Inflammatory macrophage treated with lipopolysaccharide for 4 hours (primary cell): Measurements from ENCODE around the gene LGALS14.
"Not testable (repeated sequence)": the region's sequence is repeated elsewhere in the genome, so short reads cannot be mapped to it uniquely, and the experiment has no call there.

Experiments used
- DNase-seq: peaks from one replicate; pipeline ENCODE4 v3.0.0-alpha.2; 2020

Gene LGALS14

GRCh38 chr19:39704181-39705044 is at the start of gene LGALS14:
TSS of gene LGALS14 (plus strand) at chr19:39704481. CDS start at chr19:39704529, 48 bp downstream.
- no peak for DNase-seq

DNA sequence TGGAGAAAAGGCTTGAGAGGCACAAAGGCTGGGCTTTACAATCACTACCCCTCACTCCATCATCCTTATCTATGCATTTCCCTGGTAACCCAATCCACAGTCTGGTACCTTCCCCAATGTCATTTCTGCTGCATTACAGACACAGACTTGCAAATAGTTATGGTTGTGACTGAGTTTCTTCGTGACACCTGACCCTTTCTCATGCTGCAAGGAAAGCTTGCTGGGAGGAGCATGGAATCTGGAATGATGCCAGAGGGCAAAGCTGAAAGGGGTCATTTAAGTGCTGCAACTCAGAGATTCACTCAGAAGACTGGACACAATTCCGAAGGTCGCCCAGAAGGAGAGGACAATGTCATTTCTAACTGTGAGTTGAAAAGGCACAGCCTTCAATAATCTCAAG is 48.7 kb upstream of the LGALS14 start, which contains the start of gene LGALS16:
Gene LGALS16, plus strand, starts transcription at position 301 of the 400 bp plus-strand sequence. Its CDS starts 49 bp downstream, at position 350.
- DNase-seq, result no peak

DNA sequence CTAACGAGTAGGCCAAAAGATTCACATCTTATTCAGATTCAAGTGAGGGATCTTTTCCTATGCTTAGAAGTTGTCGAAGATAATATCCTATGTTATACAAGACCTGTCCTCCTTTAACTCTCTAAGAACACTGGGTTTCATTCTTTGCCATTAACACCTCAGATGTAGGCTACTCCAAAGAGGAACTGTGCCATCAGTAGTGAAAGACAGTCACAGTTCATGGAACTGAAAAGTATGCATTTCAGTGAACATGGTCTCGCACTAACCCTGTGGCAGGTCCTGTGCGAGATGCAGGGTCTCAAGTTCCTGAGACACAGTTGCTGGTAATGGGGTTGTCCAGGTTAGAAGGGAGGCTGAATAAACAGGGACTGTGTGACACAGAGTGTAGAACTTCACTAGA is 44.5 kb upstream of the LGALS14 start:
- DNase-seq, result no peak

DNA sequence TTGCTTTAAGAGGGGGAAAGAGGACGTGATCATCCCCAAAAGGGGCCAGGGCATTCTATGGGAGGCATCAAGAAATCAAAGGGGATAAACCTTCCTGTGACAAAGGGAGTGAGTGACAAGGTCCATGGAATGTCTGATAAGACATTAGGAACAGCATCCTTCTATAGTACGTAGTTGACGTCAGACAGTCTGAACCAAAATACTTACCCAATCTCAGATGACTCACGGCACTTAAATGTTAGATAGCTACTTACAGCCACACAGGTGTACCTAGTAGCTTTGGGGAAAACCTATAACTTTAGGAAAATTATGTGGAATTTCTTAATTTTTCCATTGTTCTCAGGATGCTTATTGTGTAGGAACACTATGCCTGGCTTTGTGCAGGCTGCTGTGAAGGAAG is 43.6 kb upstream of the LGALS14 start:
- DNase-seq, result no peak

DNA sequence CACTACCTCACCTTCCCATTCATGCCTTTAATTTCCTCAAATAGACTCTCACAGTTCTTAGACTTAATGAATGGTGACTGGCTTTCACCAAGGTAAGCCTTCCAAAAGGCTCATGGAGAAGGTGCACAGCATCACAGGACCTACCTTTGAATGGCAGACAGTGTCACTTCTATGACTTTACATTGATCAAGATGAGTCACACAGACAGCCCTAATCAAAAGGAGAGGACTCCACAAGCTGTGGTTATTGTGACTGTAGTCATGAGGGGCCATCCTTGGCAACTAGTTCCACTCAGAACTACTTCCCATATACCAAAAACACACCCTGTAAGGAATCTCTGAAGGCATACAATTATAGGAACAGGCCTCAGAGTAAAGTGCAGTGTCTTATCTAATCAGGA is 42.7 kb upstream of the LGALS14 start:
- DNase-seq, result no peak

DNA sequence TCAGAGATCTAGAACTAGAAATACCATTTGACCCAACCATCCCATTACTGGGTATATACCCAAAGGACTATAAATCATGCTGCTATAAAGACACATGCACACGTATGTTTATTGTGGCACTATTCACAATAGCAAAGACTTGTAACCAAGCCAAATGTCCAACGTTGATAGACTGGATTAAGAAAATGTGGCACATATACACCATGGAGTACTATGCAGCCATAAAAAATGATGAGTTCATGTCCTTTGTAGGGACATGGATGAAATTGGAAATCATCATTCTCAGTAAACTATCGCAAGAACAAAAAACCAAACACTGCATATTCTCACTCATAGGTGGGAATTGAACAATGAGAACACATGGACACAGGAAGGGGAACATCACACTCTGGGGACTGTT is 34.4 kb upstream of the LGALS14 start:
- DNase-seq, result not testable (repeated sequence)

GRCh38 chr19:39670998-39671397 is 33.3 kb upstream of the LGALS14 start:
- no peak for DNase-seq

- peak; percentile 70 for DNase-seq
Observed at GRCh38 chr19:39671739-39672363, 32.4 kb upstream of the LGALS14 start.

GRCh38 chr19:39672473-39672872 is 31.8 kb upstream of the LGALS14 start:
- no peak for DNase-seq

DNA sequence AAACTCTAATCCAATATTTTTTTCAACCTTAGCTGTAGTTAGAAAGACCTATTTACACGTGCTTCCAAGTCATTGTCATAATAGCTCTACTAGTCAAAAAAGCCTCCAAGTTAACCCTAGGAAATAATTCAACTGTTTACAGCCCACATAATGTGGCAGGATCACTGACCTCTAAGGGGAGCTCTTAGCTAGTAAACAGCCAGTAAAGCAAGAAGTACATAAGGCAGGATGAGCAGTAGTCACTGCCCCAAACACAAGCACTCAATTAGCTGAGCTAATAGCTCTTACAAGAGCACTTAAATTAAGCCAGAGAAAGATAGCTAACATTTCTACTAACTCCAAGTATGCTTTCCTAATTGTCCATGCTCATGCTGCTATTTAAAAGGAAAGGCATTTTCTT is 30.4 kb upstream of the LGALS14 start:
- peak; percentile 33 for DNase-seq

GRCh38 chr19:39676004-39676403 is 28.3 kb upstream of the LGALS14 start:
- peak; percentile 27 for DNase-seq

DNA sequence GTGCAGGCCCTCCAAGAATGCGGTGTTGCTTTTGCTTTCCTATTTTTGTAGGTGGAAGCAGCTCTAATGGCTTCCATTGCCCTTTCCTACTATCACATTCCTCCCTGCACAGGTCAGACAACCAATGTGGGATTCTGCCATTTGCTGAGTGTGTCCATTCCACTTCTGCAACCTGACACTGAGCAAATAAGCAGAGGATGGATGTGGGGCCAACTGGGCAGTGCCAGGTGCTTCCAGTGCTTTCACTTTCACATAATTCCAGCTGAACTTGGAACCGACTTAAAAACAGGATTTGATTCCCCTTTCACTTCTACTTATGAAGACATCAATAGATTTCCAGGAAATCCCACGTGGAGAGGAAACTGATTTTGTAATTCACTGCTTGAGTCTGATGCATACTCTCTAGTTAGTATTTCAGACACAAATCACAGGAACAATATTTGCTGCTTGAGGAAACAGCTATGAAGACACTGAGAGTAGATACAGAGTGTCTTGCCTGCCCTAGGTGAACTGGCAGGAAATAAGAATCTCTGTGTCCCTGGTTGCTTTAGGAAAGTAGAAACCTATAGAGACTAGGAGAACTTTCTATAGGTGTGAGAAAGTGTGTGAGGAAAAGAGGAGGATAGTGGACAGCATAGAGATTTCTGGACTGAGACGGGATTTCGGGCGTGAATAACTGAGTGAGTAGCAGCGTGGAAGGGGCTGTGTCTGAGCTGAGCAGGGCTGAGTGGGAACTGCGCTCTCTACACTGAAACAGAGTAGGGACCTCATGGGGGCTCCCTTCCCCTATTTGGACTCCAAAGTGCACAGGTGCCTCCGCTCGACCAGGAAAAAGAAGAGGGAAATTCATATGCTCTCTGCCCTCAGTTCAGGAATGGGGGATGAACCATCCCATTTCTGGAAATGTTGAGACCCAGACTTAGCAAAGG is 26.1 kb upstream of the LGALS14 start:
- peak; percentile 81 for DNase-seq

DNA sequence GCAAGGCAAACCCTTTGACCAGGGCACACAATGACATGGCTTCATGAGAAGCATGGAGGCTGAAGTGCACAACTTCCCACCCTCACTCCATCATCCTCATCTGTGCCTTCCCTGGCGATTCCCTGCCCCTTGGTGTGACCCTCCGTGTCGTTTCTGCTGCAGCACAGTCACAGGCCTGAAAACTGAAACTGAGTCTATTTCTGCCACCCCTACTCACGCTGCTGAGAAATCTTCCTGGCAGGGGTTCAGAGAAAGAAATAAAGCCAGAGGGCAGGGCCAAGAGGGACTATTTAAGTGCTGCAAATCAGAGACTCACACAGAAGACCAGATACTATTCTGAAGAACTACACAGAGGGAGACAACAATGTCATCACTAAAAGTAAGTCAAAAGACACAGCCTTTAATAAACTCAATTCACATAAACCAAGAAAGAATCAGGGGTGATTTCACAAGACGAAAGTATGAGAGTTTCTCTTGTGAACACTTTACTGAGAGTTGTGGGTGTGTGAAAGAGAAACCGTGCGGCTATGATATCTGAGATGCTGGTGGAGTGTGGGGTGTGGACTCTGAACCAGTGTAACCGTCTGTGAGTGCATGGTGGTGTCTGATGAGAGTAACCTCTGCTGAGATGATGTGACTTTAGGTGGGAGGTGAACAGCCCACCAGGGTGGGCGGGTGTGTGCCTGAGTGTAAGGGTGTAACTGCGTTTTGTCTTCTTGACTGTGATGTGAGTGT is 25.1 kb upstream of the LGALS14 start:
- peak; percentile 33 for DNase-seq

GRCh38 chr19:39679791-39680168 is 24.5 kb upstream of the LGALS14 start:
- DNase-seq, result no peak

- DNase-seq, result no peak
Observed at GRCh38 chr19:39680593-39680992, 23.7 kb upstream of the LGALS14 start.

GRCh38 chr19:39681416-39681815 is 22.9 kb upstream of the LGALS14 start:
- DNase-seq, result no peak

DNA sequence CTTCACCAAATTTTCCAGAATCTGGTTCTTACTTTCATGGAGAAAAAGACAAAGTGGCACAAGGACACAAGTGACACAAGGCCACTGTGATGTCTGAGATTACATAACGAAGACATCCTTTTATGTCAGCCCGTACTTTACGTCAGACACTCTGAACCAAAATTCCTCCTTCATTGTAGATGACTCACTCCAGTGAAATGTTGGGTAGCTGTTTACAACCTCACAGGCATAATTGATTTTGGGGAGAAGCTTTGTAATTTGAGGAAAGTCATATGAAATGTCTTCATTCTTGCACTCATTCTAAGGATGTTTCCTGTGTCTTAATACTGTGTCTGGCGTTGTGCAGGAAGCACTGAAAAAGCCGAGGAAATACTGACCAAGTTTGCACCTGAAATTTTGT is 20.0 kb upstream of the LGALS14 start:
- peak; percentile 10 for DNase-seq

GRCh38 chr19:39686739-39687138 is 17.5 kb upstream of the LGALS14 start:
- peak; percentile 22 for DNase-seq

DNA sequence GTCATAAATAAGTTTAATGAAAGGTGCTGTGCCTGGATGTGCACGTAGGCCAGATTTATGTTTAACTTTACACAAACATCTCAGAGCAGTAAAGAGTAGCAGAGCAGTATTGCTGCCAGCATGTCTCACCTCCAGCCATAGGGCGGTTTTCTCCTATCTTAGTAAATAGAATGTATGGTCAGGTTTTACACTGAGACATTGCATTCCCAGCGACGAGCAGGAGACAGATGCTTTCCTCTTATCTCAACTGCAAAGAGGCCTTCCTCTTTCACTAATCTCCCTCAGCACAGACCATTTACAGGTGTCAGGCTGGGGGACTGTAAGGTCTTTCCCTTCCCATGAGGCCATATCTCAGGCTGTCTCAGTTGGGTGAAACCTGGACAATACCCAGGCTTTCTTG is 15.6 kb upstream of the LGALS14 start:
- not testable (repeated sequence) for DNase-seq

DNA sequence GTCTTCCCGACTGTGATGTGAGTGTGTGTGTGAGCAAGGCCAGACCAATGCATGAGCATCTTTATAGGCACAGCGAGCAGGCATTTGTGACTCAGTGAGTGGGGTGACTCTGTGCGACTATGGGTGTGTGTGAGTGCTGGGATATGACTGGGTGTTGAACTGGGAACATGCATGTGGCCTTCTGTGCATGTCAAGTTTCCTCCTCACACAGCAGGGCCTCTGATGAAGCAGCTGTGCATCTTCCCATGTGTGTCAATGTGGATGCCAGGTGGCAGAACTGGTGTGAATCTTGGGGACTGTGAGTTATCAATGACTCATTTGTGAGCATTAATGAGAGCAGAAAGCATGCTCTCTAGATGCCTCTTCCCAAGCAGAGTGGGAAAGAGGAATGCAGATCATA is 12.1 kb upstream of the LGALS14 start:
- no peak for DNase-seq

GRCh38 chr19:39692822-39693221 is 11.5 kb upstream of the LGALS14 start:
- DNase-seq, result no peak

- no peak for DNase-seq
Observed at GRCh38 chr19:39695759-39696158, 8.5 kb upstream of the LGALS14 start.
